Measurements from ENCODE around the gene ZNF474. TPM values are rescaled to one million over a fixed set of nuclear protein-coding genes. Genes with fewer than 3 reads are reported as not detected.

ZNF474 gene
- total and polyA plus RNA-seq, 2 donors: 0.09 to 0.50 TPM

GRCh38 chr5:122169350-122170103 lies 40.2 kb downstream of the ZNF474 start:
- Histone ChIP-seq H3K4me1 (ENCODE audit: control insufficient read depth in 2 of 2, insufficient read depth in 2 of 2, low read length in 2 of 2) (peaks cover 0 to 5% of the 10 kb centered on the region in 2 donors), H3K9me3 (ENCODE audit: control insufficient read depth in 2 of 2, insufficient read depth in 1 of 2, low read length in 1 of 2) (no peaks in the 10 kb centered on the region), H3K4me3 (ENCODE audit: low read length in 2 of 2) (no peak overlapping the region), H3K27me3 (ENCODE audit: control insufficient read depth in 2 of 2, insufficient read depth in 1 of 2, low read length in 1 of 2) (no peaks in the 10 kb centered on the region), H3K36me3 (ENCODE audit: control insufficient read depth in 2 of 2, insufficient read depth in 2 of 2, low read length in 1 of 2) (no peaks in the 10 kb centered on the region), H3K27ac (ENCODE audit: low read depth in 1 of 2, low read length in 1 of 2) (no peak overlapping the region)
- WGBS: 86% methylated on average over 4 of the region's 4 CpGs
- DNase-seq (ENCODE audit: low read depth in 6 of 9, low spot score in 9 of 9): no peak

- Histone ChIP-seq H3K27ac (ENCODE audit: low read depth in 1 of 2, low read length in 1 of 2) (no peak overlapping the region), H3K27me3 (ENCODE audit: control insufficient read depth in 2 of 2, insufficient read depth in 1 of 2, low read length in 1 of 2) (no peaks in the 10 kb centered on the region), H3K9me3 (ENCODE audit: control insufficient read depth in 2 of 2, insufficient read depth in 1 of 2, low read length in 1 of 2) (no peaks in the 10 kb centered on the region), H3K36me3 (ENCODE audit: control insufficient read depth in 2 of 2, insufficient read depth in 2 of 2, low read length in 1 of 2) (no peaks in the 10 kb centered on the region), H3K4me1 (ENCODE audit: control insufficient read depth in 2 of 2, insufficient read depth in 2 of 2, low read length in 2 of 2) (peaks cover 0 to 5% of the 10 kb centered on the region in 2 donors), H3K4me3 (ENCODE audit: low read length in 2 of 2) (no peak overlapping the region)
- 84% methylated on average over 4 of the region's 4 CpGs for WGBS
- DNase-seq (ENCODE audit: low read depth in 6 of 9, low spot score in 9 of 9): no peak
Measured at GRCh38 chr5:122170620-122171019, 41.3 kb downstream of the ZNF474 start.

- Histone ChIP-seq H3K36me3 (ENCODE audit: control insufficient read depth in 2 of 2, insufficient read depth in 2 of 2, low read length in 1 of 2) (no peaks in the 10 kb centered on the region), H3K27me3 (ENCODE audit: control insufficient read depth in 2 of 2, insufficient read depth in 1 of 2, low read length in 1 of 2) (no peaks in the 10 kb centered on the region), H3K4me1 (ENCODE audit: control insufficient read depth in 2 of 2, insufficient read depth in 2 of 2, low read length in 2 of 2) (peaks cover 0 to 5% of the 10 kb centered on the region in 2 donors), H3K4me3 (ENCODE audit: low read length in 2 of 2) (no peak overlapping the region), H3K9me3 (ENCODE audit: control insufficient read depth in 2 of 2, insufficient read depth in 1 of 2, low read length in 1 of 2) (no peaks in the 10 kb centered on the region), H3K27ac (ENCODE audit: low read depth in 1 of 2, low read length in 1 of 2) (no peak overlapping the region)
- DNase-seq (ENCODE audit: low read depth in 6 of 9, low spot score in 9 of 9): no peak
- WGBS: 97% methylated on average over 1 of the region's 1 CpG
Measured at GRCh38 chr5:122172207-122172606, 42.9 kb downstream of the ZNF474 start.

DNA sequence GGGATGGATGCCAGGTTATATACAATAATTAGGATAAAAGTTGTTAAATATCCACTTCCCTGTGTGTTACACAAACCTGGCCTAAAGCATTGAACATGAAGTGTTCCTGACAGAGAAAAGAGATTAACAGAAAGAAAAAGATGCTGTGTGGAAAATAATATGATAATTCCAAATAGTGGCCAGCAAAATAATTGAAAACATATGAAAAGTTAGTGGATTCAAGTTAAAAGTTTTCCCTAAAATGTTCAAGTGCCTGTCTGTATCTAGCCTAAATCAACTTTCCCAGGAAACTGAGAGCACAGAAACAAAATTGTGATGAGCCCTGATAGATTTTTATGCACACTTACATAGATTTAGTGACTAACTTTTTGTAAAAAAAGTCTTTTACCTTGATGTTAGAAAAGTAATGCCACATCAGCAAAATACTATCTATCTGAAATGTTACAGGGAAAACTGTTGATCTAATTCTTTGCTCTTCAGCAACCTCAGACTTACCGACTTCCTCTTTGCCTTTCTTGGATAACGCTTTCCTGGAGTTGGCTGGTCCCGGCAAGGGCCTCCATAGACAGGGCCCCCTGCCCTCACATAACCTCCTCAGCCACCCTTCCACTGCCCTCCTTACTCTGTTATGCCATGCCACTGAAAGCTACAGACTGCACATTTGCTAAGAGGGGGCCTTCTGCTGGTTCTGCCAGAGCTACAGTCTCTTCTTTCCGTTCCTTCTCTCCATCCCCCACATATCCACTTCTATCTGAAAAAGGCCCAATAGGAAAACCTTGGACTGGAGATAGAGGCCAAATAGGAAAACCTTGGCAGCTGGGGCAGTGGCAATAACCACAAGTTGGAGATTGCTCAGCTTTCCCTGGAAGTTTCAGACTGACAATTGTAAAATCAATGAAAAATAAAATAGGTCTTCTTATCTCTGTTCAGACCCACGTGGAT lies 44.4 kb downstream of the ZNF474 start:
- Histone ChIP-seq H3K27me3 (ENCODE audit: control insufficient read depth in 2 of 2, insufficient read depth in 1 of 2, low read length in 1 of 2) (no peaks in the 10 kb centered on the region), H3K4me3 (ENCODE audit: low read length in 2 of 2) (no peak overlapping the region), H3K9me3 (ENCODE audit: control insufficient read depth in 2 of 2, insufficient read depth in 1 of 2, low read length in 1 of 2) (no peaks in the 10 kb centered on the region), H3K27ac (ENCODE audit: low read depth in 1 of 2, low read length in 1 of 2) (no peak overlapping the region), H3K4me1 (ENCODE audit: control insufficient read depth in 2 of 2, insufficient read depth in 2 of 2, low read length in 2 of 2) (peaks cover 0 to 5% of the 10 kb centered on the region in 2 donors), H3K36me3 (ENCODE audit: control insufficient read depth in 2 of 2, insufficient read depth in 2 of 2, low read length in 1 of 2) (no peaks in the 10 kb centered on the region)
- WGBS: 36% methylated on average over 5 of the region's 5 CpGs
- DNase-seq (ENCODE audit: low read depth in 6 of 9, low spot score in 9 of 9): no peak

- Histone ChIP-seq H3K9me3 (ENCODE audit: control insufficient read depth in 2 of 2, insufficient read depth in 1 of 2, low read length in 1 of 2) (no peaks in the 10 kb centered on the region), H3K27ac (ENCODE audit: low read depth in 1 of 2, low read length in 1 of 2) (no peak overlapping the region), H3K4me3 (ENCODE audit: low read length in 2 of 2) (no peak overlapping the region), H3K36me3 (ENCODE audit: control insufficient read depth in 2 of 2, insufficient read depth in 2 of 2, low read length in 1 of 2) (no peaks in the 10 kb centered on the region), H3K27me3 (ENCODE audit: control insufficient read depth in 2 of 2, insufficient read depth in 1 of 2, low read length in 1 of 2) (no peaks in the 10 kb centered on the region), H3K4me1 (ENCODE audit: control insufficient read depth in 2 of 2, insufficient read depth in 2 of 2, low read length in 2 of 2) (peaks cover 0 to 5% of the 10 kb centered on the region in 2 donors)
- WGBS: 33% methylated on average over 1 of the region's 1 CpG
- no peak for DNase-seq (ENCODE audit: low read depth in 6 of 9, low spot score in 9 of 9)
Measured at GRCh38 chr5:122175091-122175490, 45.7 kb downstream of the ZNF474 start.

- Histone ChIP-seq H3K36me3 (ENCODE audit: control insufficient read depth in 2 of 2, insufficient read depth in 2 of 2, low read length in 1 of 2) (no peaks in the 10 kb centered on the region), H3K27me3 (ENCODE audit: control insufficient read depth in 2 of 2, insufficient read depth in 1 of 2, low read length in 1 of 2) (no peaks in the 10 kb centered on the region), H3K4me3 (ENCODE audit: low read length in 2 of 2) (no peak overlapping the region), H3K9me3 (ENCODE audit: control insufficient read depth in 2 of 2, insufficient read depth in 1 of 2, low read length in 1 of 2) (no peaks in the 10 kb centered on the region), H3K27ac (ENCODE audit: low read depth in 1 of 2, low read length in 1 of 2) (no peak overlapping the region), H3K4me1 (ENCODE audit: control insufficient read depth in 2 of 2, insufficient read depth in 2 of 2, low read length in 2 of 2) (peaks cover 0 to 5% of the 10 kb centered on the region in 2 donors)
- no peak for DNase-seq (ENCODE audit: low read depth in 6 of 9, low spot score in 9 of 9)
Measured at GRCh38 chr5:122175852-122176251, 46.5 kb downstream of the ZNF474 start.

- Histone ChIP-seq H3K27me3 (ENCODE audit: control insufficient read depth in 2 of 2, insufficient read depth in 1 of 2, low read length in 1 of 2) (no peaks in the 10 kb centered on the region), H3K36me3 (ENCODE audit: control insufficient read depth in 2 of 2, insufficient read depth in 2 of 2, low read length in 1 of 2) (no peaks in the 10 kb centered on the region), H3K27ac (ENCODE audit: low read depth in 1 of 2, low read length in 1 of 2) (no peak overlapping the region), H3K4me1 (ENCODE audit: control insufficient read depth in 2 of 2, insufficient read depth in 2 of 2, low read length in 2 of 2) (peaks cover 0 to 5% of the 10 kb centered on the region in 2 donors), H3K9me3 (ENCODE audit: control insufficient read depth in 2 of 2, insufficient read depth in 1 of 2, low read length in 1 of 2) (no peaks in the 10 kb centered on the region), H3K4me3 (ENCODE audit: low read length in 2 of 2) (no peak overlapping the region)
- DNase-seq (ENCODE audit: low read depth in 6 of 9, low spot score in 9 of 9): no peak
- WGBS: 95% methylated on average over 2 of the region's 2 CpGs
Measured at GRCh38 chr5:122177161-122177560, 47.8 kb downstream of the ZNF474 start.

GRCh38 chr5:122179701-122180100 lies 50.4 kb downstream of the ZNF474 start:
- DNase-seq (ENCODE audit: low read depth in 6 of 9, low spot score in 9 of 9): no peak
- Histone ChIP-seq H3K4me1 (ENCODE audit: control insufficient read depth in 2 of 2, insufficient read depth in 2 of 2, low read length in 2 of 2) (no peaks in the 10 kb centered on the region), H3K27me3 (ENCODE audit: control insufficient read depth in 2 of 2, insufficient read depth in 1 of 2, low read length in 1 of 2) (no peaks in the 10 kb centered on the region), H3K4me3 (ENCODE audit: low read length in 2 of 2) (no peak overlapping the region), H3K27ac (ENCODE audit: low read depth in 1 of 2, low read length in 1 of 2) (no peak overlapping the region), H3K9me3 (ENCODE audit: control insufficient read depth in 2 of 2, insufficient read depth in 1 of 2, low read length in 1 of 2) (no peaks in the 10 kb centered on the region), H3K36me3 (ENCODE audit: control insufficient read depth in 2 of 2, insufficient read depth in 2 of 2, low read length in 1 of 2) (no peaks in the 10 kb centered on the region)
- WGBS: 85% methylated on average over 1 of the region's 1 CpG

- Histone ChIP-seq H3K9me3 (ENCODE audit: control insufficient read depth in 2 of 2, insufficient read depth in 1 of 2, low read length in 1 of 2) (no peaks in the 10 kb centered on the region), H3K4me1 (ENCODE audit: control insufficient read depth in 2 of 2, insufficient read depth in 2 of 2, low read length in 2 of 2) (no peaks in the 10 kb centered on the region), H3K27ac (ENCODE audit: low read depth in 1 of 2, low read length in 1 of 2) (no peak overlapping the region), H3K4me3 (ENCODE audit: low read length in 2 of 2) (no peak overlapping the region), H3K27me3 (ENCODE audit: control insufficient read depth in 2 of 2, insufficient read depth in 1 of 2, low read length in 1 of 2) (no peaks in the 10 kb centered on the region), H3K36me3 (ENCODE audit: control insufficient read depth in 2 of 2, insufficient read depth in 2 of 2, low read length in 1 of 2) (no peaks in the 10 kb centered on the region)
- DNase-seq (ENCODE audit: low read depth in 6 of 9, low spot score in 9 of 9): no peak
- 96% methylated on average over 6 of the region's 6 CpGs for WGBS
Measured at GRCh38 chr5:122180146-122180712, 50.9 kb downstream of the ZNF474 start.
